ENCODE data around the gene FUS. TPM values are rescaled to one million over a fixed set of nuclear protein-coding genes. Genes with fewer than 3 reads are reported as not detected.

FUS gene
- total RNA-seq, 2 donors from 2014 or later = 698 to 827 TPM

DNA sequence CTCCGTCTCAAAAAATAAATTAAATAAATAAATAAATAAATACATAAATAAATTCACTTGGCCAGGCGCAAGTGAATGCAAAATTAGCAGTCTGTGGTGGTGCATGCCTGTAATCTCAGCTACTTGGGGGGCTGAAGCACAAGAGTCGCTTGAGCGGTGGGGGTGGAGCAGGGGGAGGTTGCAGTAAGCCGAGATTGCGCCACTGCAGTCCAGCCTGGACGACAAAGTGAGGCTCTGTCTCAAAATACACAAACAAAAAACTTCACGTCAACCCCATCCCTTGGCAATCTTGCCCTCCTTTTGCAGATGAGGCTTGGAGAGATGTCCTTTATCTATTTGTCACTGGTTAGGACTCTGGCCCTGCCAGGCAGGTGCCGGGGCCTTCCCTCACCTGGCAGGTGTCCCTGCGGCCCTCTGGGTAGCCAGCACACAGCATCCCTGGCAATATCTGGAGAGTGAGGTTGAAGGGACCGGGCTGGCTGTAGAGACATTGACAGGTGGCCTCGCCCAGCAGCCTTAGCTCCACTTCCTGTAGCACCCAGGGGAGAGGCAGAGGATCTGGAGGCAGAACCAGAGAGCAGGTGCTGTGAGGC lies 34.4 kb upstream of the FUS start:
- Histone ChIP-seq H3K27ac (ENCODE audit: low read depth, low read length) (no peak overlapping the region), H3K9ac (ENCODE audit: extremely low read depth, low read length, poor library complexity, severe bottlenecking) (no peak overlapping the region), H3K9me3 (ENCODE audit: control insufficient read depth, low read length) (no peaks in the 10 kb centered on the region), H3K27me3 (ENCODE audit: control insufficient read depth, insufficient read depth, low read length, poor library complexity, severe bottlenecking) (peaks cover 20% of the 10 kb centered on the region), H3K4me1 (ENCODE audit: control insufficient read depth, insufficient read depth, low read length) (peaks cover 3% of the 10 kb centered on the region), H3K36me3 (ENCODE audit: control insufficient read depth, insufficient read depth, low read length) (no peaks in the 10 kb centered on the region), H3K4me3 (ENCODE audit: low read length) (no peak overlapping the region)
- Mint-ChIP-seq H3K27ac (no peak overlapping the region), H3K4me3 (no peak overlapping the region), H3K27me3 (ENCODE audit: insufficient read depth) (peaks cover 61% of the 10 kb centered on the region), H3K9me3 (no peaks in the 10 kb centered on the region), H3K36me3 (ENCODE audit: low read depth) (no peaks in the 10 kb centered on the region), H3K4me1 (peaks cover 8% of the 10 kb centered on the region)
- no peak for TF ChIP-seq CTCF (conservative IDR thresholded peaks at IDR 0.05)
- whole genome bisulfite sequencing, 2 experiments (ENCODE audit: insufficient coverage in 1 of 2, insufficient read length in 1 of 2) = 93 to 96% methylated on average over 7 to 11 of the region's 12 CpGs
- DNase-seq = peak; percentile 46

DNA sequence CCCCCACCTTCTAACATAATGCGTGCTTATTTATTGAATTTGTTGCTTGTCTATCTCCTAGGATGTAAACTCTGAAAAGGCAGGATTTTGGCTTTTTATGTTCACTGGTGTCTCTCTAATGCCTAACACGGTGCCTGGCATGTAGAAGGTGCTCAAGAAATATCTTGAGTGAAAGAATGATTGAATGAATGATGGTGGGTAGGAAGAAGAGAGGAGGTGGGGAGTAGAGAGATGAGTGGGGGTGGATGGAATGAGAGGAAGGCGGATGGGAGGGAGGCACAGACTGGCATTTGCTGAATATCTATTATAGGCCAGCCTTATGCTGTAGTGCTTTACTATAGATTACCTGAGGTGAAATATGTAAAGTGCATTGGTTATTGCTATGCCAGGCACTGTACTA lies 32.4 kb upstream of the FUS start:
- Histone ChIP-seq H3K4me1 (ENCODE audit: control insufficient read depth, insufficient read depth, low read length) (no peaks in the 10 kb centered on the region), H3K27ac (ENCODE audit: low read depth, low read length) (no peak overlapping the region), H3K27me3 (ENCODE audit: control insufficient read depth, insufficient read depth, low read length, poor library complexity, severe bottlenecking) (peaks cover 20% of the 10 kb centered on the region), H3K9ac (ENCODE audit: extremely low read depth, low read length, poor library complexity, severe bottlenecking) (no peak overlapping the region), H3K4me3 (ENCODE audit: low read length) (no peak overlapping the region), H3K9me3 (ENCODE audit: control insufficient read depth, low read length) (no peaks in the 10 kb centered on the region), H3K36me3 (ENCODE audit: control insufficient read depth, insufficient read depth, low read length) (no peaks in the 10 kb centered on the region)
- no peaks in the 10 kb centered on the region for H3K4me1 Mint-ChIP-seq
- H3K4me3 Mint-ChIP-seq = peak overlapping the region; percentile 42
- peaks cover 61% of the 10 kb centered on the region for H3K27me3 Mint-ChIP-seq (ENCODE audit: insufficient read depth)
- no peak for TF ChIP-seq CTCF (conservative IDR thresholded peaks at IDR 0.05)
- no peaks in the 10 kb centered on the region for H3K36me3 Mint-ChIP-seq (ENCODE audit: low read depth)
- H3K27ac Mint-ChIP-seq = no peak overlapping the region
- no peaks in the 10 kb centered on the region for H3K9me3 Mint-ChIP-seq
- WGBS, 2 experiments (ENCODE audit: insufficient coverage in 1 of 2, insufficient read length in 1 of 2) = 94 to 97% methylated on average over 2 to 3 of the region's 3 CpGs
- DNase-seq = no peak

DNA sequence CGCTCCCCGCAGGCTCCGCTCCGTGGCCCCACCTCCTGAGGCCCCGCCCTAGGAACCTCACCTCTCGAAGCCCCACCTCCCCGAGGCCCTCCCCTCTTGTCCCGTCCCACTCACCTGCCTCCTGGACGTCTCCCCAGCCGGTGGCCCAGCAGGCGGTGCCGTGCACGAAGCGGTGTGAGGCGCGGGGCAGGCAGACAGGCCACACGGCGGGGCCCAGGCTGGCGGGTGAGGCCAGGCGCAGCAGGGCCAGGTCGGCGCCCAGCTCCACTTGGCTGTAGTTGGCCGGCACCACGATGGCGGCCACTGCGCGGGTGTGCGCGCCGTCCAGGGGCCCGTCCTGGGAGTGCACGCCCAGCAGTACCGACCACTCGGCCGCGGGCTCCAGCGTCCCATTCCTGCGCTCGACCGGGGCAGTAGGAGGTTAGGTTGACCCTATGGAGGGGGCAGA lies 31.6 kb upstream of the FUS start:
- H3K4me3 ChIP-seq (ENCODE audit: low read length) = no peak overlapping the region

More for the DNA sequence above, 31.6 kb upstream of the FUS start:
- Mint-ChIP-seq H3K4me3 (peak overlapping the region; percentile 42), H3K4me1 (no peaks in the 10 kb centered on the region), H3K27me3 (ENCODE audit: insufficient read depth) (peaks cover 58% of the 10 kb centered on the region), H3K27ac (no peak overlapping the region), H3K36me3 (ENCODE audit: low read depth) (no peaks in the 10 kb centered on the region), H3K9me3 (no peaks in the 10 kb centered on the region)
- Histone ChIP-seq H3K27me3 (ENCODE audit: control insufficient read depth, insufficient read depth, low read length, poor library complexity, severe bottlenecking) (peaks cover 20% of the 10 kb centered on the region), H3K36me3 (ENCODE audit: control insufficient read depth, insufficient read depth, low read length) (no peaks in the 10 kb centered on the region), H3K9ac (ENCODE audit: extremely low read depth, low read length, poor library complexity, severe bottlenecking) (no peak overlapping the region), H3K4me1 (ENCODE audit: control insufficient read depth, insufficient read depth, low read length) (no peaks in the 10 kb centered on the region), H3K9me3 (ENCODE audit: control insufficient read depth, low read length) (no peaks in the 10 kb centered on the region), H3K27ac (ENCODE audit: low read depth, low read length) (no peak overlapping the region)
- 57% methylated on average over 40 of the region's 40 CpGs; no CpG with 5 or more reads in 1 of the 2 experiments for WGBS, 2 experiments (ENCODE audit: insufficient coverage in 1 of 2, insufficient read length in 1 of 2)
- no peak for TF ChIP-seq CTCF (conservative IDR thresholded peaks at IDR 0.05)
- peak; percentile 87 for DNase-seq
